NCI-H526 treated with DMSO at 0.1 percent for 48 hours (cell line): ENCODE data around the gene SDS.
A peak's percentile ranks its signal among the peaks of the same experiment; 100 is the strongest.
"Not testable (repeated sequence)": the region's sequence is repeated elsewhere in the genome, so short reads cannot be mapped to it uniquely, and the experiment has no call there.

Experiments used
- DNase-seq: peaks from one replicate; lab custom pipeline; 2025; lab: John Stamatoyannopoulos, UW

The SDS gene

DNA sequence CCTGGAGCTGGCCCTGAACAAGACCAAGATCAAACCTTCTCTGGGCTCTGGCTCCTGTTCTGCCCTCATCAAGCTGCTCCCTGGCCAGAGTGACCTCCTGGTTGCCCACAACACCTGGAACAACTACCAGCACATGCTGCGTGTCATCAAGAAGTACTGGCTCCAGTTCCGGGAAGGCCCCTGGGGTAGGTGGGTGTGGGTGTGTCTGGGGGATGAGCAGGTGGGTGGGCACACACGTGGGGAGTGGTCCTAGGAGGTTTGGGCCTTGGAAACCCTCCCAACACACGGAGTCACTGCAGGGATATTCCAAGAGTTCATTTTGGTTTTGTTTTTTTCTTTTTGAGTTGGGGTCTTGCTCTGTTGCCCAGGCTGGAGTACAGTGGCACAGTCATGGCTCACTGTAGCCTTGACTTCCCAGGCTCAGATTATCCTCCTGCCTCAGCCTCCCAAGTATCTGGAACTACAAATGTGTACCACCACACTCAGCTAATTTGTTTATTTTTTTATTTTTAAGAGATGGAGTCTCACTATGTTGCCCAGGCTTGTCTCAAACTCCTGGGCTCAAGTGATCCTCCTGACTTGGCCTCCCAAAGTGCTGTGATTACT lies 28.8 kb downstream of the SDS start:
- DNase-seq = no peak

DNA sequence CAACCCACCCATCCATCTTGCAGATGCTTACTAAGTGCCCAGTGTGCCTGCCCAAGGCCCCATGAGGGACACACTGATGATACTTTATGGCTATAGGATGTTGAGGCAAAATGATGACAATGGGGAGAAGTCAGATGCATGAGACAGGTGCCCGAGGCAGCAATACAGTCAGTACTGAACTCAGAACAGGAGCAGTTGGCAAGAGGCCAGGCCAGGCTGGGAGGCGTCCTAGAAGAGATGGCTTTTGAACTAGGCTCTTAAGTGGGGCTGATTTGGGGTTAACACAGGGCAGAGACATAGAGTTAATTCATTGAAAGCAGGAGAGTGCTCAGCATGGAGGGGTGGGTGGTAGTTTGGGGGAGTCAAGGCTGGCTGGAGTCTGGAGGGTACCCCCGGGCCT lies 29.7 kb downstream of the SDS start:
- no peak for DNase-seq

DNA sequence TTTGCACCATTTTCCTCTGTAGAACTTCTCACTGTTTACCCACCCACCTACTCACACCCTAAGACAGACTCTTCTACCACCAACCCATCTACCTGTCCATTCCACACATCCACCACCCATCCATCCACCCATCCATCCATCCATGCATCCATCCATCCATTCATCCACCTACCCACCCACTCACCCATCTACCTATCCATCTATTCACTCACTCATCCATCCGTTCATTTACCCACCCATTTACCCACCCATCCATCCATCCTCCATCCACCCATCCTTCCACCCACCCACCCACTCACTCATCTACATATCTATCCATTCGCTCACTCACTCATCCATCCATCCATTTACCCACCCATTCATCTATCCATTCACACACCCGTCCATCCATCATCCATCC lies 30.2 kb downstream of the SDS start:
- DNase-seq = no peak

DNA sequence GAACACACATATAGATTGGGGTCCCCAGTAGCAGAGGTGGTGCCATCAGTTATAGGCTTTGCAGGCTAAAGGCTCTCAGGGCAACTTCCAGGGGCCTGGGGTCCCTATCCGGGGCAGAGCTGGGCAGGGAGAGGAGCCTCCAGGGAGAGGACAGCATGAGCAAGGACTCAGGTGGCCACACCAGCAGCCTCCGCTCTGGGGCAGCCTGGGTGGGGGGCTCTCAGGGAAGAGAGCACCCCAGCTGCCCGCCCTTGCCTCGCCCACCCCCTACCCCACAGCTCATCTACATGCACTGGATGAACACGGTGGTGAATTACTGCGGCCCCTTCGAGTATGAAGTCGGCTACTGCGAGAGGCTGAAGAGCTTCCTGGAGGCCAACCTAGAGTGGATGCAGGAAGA lies 31.3 kb downstream of the SDS start:
- DNase-seq = no peak

DNA sequence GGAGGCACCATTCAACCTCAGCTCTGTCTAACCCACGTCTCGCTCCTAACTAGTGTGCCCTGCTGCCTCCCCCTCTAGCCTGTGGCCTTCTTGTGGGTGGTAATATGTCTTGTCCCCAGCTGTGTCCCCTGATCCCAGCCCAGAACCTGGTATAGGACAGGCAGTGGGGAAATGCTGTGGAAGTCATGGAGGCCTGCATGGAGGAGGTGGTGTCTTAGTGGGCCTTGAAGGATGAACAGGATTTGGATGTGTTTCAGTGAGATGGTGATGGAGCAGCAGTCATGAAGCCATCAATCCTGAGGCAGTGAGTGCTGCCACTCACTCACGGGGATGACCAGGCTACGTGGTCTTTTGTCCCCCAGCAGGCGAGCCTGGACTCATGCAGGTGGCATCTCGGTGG lies 31.9 kb downstream of the SDS start:
- DNase-seq = no peak

DNA sequence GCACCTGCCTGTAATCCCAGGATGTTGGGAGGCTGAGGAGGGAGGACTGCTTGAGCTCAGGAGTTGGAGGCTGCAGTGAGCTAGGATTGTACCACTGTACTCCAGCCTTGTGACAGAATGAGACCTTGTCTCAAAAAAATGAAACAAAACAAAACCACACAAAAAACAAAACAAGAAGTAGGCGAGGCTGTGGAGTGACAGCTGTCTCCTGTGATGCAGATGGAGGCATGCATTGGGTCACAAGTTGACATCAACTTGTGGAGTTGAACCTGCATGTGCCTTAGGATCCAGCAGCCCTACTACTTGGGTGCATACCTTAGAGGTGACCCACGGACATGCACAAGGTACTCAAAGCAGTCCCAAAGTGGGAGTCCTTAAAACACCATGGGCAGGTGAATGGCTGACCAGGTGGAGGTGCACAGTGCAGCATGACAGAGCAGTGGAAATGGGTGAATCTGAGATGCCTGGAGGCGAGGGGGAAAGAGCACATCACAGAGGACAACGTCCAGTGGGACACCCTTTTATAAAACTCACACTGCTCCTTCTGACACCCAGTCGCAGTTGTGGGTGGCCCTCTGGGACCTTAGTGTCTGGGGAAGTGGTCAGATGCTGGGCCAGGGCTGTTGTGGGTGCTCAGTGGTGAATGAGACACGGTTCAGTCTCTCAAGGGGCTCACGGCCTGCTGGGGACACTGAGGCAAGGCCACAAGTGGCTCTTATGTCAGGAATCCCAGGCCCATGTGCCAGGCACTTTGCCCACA lies 32.6 kb downstream of the SDS start:
- no peak for DNase-seq

DNA sequence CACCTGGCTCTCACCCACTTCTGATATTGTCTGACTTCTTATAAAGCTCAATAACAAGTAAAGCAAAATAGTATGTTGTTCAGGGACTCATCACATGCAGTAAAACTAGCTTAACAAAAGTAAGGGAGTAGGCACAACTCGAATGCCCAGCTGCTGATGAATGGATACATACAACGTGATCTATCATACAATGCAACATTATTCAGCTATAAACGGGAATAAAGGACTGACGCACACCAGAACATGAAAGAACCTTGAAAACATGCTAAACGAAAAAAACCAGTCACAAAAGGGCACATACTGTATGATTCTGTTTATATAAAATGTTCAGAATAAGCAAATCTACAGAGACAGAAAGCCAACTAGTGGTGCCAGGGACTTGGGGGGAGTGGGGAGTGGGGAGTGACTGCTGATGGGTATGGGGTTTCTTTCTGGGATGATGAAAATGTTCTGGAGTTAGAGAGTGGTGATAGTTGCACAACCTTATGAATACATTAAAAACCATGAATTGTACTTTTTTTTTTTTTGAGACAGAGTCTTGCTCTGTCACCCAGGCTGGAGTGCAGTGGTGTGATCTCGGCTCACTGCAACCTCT lies 34.2 kb downstream of the SDS start:
- DNase-seq = no peak

DNA sequence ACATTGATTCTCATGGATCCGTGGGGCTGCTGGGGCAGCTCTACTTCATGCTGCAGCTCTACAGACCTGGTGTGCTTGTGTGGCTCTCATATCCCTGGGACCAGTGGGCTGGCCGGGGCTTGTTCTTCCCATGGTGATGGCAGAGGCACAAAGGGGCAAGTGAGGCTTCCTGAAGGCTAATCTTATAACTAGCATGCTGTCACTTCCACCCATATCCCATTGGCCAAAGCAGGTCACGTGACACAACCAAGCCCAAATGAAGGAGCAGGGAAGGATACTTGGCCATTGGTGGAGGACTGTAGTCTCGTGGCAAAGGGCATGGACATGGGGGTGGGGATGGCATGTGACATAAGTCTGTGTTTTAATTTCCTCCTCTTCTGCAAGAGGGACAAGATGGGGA lies 35.4 kb downstream of the SDS start:
- DNase-seq = no peak

DNA sequence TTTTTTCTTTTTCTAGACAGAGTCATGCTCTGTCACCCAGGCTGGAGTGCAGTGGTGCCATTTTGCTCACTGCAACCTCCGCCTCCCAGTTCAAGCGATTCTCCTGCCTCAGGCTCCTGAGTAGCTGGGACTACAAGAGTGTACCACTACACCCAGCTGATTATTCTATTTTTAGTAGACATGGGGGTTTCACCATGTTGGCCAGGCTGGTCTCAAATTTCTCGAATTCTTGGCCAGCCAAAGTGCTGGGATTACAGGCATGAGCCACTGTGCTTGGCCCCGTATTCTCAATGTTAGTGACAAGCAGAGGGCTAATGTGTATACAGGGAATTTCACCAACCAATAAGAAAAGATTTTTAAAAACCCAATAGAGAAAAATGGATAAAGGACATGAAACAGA lies 36.9 kb downstream of the SDS start:
- DNase-seq = no peak

DNA sequence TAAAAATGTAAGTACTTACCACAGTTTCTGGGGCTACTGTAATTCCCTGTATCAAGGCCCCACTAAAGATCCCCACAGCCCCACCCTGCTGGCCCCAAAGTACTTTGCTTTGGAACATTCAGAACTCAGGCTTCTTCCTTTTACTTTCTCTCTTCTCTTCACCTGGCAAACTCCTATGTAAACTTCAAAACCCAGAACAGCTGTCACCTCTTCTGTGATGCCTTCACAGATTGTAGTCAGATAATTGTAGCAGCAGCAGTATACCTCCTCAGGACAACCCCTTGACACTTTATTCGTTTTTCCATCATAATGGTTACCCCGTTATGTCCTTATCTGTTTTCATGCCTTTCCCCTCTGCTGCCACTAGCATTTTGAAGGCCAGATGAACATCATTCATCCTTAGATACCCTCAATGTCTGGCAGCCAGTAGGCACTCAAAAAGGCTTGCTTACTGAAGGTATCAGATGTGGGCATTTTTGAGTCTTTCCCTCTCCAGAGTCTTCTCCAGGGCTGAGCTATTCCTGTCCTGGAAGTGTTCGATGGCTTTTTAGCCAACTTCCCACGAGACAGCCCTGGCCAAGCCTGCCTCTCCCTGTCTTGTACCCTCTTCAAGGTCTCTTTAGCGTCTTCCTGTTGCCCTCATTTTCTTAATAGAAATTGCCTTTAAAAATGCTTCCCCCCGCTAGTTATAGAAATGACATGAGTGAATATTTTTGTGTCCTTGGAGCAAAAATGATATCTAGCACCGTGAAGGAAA lies 37.9 kb downstream of the SDS start:
- DNase-seq = no peak

DNA sequence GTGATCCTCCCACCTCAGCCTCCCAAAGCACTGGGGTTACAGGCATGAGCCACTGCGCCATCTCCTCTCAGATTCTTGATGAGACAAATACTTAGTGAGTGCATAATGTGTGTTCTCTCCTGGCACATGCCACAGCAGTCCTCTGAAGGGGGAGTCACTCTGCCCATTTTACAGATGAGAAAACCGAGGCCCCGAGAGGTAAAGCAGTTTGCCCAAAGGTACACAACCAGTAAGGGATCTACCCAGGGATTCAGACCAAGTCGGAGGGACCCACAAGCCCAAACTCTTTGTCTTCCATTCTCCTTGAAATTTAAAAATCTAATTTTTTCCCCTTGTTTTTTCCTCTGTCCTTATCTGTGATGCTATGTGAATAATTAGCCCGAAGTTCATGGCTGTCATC lies 39.0 kb downstream of the SDS start:
- DNase-seq = no peak

DNA sequence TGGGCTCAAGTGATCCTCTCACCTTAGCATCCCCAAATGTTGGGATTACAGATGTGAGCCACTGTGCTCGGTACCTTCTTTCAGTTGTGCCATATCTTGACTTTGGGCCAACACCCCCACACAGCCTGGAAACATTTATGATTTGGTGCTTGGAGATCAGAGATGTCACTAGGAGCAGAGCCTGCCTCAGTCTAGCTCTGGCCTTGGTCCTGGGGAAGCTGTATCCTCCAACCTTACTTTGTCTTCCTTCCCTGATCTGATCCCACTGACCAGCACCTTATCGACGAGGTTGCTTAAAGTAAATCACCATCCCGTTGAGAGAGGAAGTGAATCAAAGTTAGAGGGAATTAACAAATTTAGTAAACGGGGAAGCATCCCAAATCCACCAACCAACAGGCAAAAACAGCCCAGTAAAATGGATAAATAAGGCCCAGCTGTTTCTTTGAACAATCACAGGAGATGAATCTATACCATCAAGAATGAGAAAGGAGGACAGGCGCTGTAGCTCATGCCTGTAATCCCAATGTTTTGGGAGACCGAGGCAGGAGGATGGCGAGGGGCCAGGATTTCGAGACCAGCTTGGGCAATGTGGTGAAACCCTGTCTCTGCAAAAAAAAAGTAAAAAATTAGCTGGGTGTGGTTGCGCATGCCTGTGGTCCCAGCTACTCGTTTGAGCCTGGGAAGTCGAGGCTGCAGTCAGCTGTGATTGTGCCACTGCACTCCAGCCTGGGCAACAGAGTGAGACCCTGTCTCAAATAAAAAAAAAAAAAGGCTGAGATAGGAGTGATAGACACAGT lies 41.9 kb downstream of the SDS start:
- DNase-seq = no peak

DNA sequence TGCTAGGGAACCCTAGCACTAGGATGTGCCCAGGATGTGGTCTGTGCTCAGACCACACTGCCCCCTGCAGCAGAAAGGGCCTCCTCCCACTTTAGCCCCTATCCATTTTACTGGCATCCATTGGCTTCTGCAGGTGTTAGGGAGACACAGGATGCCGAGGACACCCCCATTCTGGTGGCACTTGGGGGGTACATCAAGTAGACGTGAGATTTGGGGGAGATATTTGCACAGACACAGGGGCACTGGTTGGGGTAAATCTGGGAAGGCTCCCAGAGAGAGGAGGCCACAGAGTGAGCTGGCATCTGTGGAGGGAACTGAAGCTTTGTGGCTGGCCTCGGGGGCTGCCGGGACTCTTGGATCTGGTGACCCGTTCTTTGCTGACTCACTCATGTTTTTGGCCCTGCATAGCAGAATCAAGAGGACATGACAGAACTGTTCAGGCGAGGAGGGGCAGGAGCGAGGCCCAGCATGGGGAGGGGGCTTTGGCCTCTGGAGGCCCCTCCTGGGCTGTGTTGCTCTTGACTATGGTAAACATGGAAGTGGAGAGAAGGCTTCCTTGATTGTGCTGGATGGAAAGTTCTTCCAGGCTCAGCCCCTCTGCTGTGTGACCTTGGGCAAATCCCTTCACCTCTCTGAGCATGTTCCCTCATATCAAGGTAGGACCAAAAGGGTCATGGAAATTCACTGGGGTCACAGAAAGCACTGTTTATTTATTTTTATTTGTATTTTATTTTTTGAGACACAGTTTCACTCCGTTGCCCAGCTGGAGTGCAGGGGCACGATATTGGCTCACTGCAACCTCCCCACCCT lies 43.5 kb downstream of the SDS start:
- no peak for DNase-seq

DNA sequence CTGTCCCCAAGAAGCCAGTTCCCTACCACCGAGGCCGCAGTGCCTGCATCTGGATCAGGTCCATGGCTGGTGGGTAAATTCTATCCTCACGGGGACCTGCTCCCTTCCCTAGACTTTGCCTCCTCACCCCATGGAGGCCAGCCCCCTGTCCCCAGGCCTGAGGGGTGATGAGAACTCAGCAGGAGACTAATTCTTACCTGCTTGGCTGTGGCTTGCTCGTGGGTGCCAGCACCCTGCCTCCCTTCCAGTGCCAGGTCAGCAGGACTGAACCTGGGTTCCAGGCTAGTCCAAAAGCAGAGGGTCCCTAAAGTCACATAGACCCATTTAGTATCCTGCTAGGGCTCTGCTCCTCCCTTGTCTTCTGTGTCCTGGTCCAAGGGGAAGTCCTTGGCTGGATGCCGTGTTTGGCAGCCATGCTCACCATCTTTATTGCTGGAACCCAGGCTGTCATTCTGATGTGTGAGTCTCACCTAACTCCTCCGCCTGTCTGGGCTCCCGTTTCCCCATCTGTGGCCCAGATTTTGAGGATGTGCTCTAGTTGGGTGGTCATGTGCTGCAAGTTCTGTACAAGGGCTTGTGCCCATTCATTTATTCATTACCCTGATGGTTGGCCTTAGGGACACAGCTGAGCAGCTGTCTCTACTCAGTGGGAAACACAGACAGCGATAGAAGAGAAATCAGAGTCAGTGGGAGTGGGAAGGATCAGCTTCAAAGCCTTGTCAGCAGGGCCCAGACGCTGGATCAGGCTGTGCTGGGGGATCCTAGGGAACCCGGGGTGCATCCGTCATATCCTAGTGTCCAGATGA lies 44.4 kb downstream of the SDS start:
- DNase-seq = no peak

DNA sequence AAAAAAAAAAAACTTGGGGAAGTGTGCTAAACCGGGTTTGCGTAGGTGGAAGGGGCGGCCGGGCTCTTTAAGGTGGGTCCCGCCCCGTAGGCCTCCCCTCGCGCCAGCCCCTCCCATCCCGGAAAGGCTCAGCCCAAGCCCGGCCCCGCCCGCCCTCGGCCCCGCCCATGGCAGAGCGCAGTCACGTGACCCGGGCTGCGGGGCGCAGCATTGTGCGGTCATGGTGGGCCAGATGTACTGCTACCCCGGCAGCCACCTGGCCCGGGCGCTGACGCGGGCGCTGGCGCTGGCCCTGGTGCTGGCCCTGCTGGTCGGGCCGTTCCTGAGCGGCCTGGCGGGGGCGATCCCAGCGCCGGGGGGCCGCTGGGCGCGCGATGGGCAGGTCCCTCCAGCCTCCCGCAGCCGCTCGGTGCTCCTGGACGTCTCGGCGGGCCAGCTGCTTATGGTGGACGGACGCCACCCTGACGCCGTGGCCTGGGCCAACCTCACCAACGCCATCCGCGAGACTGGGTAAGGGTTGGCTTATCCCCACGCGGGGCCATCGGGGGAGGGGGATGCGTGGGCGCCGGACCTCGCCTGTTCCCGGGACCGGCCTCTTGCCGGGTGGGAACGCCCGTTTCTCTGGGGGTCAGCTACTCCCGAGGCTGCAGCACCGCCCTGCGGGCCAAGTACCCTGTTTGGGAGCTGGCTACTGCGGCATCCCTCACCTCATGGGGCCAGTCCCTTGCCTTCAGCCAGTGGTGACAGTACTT lies 45.1 kb downstream of the SDS start, which contains the start of gene PLBD2:
Gene PLBD2 (plus strand): TSS at position 207 of the 752 bp plus-strand sequence. CDS start 14 bp downstream, at position 221.
- peak; percentile 71 for DNase-seq

DNA sequence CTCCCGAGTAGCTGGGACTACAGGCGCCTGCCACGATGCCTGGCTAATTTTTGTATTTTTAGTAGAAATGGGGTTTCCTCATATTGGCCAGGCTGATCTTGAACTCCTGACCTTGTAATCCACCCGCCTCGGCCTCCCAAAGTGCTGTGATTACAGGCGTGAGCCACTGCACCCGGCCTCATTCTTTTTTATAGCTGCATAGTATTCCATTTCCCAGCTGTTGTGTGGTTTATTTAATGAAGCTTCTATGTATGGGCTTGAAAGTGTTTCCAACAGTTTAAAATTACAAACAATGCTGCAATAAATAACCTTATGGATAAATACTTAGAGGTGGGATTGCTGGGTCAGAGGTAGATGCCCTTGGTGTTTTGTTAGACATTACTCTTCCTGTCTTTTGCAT lies 49.5 kb downstream of the SDS start:
- not testable (repeated sequence) for DNase-seq

DNA sequence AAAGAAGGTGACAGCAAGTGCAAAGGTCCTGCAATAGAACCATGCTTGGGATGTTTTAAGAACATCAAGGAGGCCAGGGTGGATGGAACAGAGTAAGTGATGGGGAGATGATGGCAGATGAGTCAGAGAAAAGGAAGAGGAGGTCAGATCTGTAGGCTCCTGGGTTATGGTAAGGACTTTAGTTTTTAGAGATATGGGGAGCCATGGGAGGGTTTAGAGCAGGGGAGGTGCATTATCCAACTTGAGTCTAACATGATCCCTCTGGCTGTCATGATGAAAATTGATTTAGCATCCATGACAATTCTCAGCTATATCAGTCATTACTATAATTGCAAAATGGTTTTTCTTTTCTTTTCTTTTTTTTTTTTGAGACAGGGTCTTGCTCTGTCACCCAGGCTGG lies 52.6 kb downstream of the SDS start:
- DNase-seq = no peak

DNA sequence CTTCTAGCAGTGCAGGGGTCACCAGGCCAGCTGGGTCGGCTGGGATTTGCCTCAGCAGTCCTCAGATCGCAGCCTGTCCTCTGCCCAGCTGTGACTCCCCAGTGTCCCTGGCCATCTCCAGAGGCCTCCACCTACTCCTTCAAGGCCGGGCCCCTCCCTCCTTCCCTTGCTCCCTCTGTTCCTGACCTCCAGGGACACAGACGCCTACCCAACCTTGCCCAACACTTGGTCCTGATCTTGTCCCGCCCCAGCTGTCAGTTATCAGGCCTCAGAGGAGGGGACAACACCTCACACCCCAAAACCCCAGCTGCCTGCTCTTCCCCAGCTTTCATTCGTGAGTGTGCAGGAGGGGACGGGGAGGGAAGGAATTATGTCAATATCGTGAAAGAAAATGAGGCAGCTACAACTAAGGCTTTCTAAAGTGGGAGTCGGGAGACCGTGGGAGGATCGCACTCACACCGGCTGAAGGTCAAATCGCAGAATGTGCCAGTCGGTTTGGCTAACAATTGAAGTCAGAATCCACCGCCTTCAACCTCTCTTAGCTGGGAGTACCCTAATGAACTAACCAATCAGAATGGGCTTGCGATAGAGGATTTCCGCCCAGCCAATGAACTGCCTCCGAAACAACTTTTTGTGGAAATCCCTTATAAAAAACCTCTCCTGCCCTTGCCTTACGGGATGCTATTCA lies 54.7 kb downstream of the SDS start:
- DNase-seq = no peak

DNA sequence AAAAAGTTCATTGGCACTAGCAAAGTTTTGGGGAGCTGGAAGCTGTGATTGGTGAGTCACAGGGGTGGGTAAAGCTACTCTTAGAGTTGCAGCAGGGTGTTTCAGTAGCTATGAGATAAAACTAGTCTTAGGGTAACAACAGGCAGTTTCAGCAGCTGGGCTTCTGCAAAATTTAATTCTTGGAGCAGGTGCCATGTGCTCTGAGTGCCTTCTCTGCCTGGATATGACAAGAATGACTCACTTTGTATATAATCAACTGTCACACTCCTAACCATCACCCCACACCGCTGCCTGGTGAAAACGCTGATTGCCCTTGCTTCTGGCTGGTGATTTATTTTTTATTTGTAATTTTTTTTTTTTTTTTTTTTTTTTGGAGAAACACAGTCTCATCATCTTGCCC lies 55.8 kb downstream of the SDS start:
- no peak for DNase-seq
